BJ (cell line): ENCODE measurements around the gene BCCIP. TPM values are rescaled to one million over a fixed set of nuclear protein-coding genes. Genes with fewer than 3 reads are reported as not detected.

Source experiments
- CTCF ChIA-PET: fragments of 350-600 bp; formaldehyde crosslinking; extraction: SDS; loops from one replicate; lab custom pipeline; 2021; ENCODE audit warnings: antibody characterized with exemption, inconsistent platforms; lab: Yijun Ruan, JAX
- POLR2A ChIA-PET: fragments of 300-600 bp; sonication (Branson Sonifier 250); formaldehyde crosslinking; extraction: SDS; loops from one replicate; lab custom pipeline; 2021; ENCODE audit warnings: antibody characterized with exemption; lab: Charles Lee
- DNase-seq: peaks from one replicate; pipeline ENCODE4 v3.0.0-alpha.2; 2011; ENCODE audit warnings: low read depth
- H3K27me3 ChIP-seq: 2 replicates; pipeline ENCODE4 v1.6.0; 2011; ENCODE audit warnings: low read length; ENCODE audit not compliant: control insufficient read depth, insufficient read depth
- H3K36me3 ChIP-seq: 2 replicates; pipeline ENCODE4 v1.5.1; 2011; ENCODE audit warnings: low read length; ENCODE audit not compliant: control insufficient read depth, insufficient read depth
- H3K4me3 ChIP-seq: 2 replicates; pipeline ENCODE4 v1.5.1; 2011; ENCODE audit warnings: low read depth, mild to moderate bottlenecking, control low read depth, low read length
- polyA plus RNA-seq: library from polyadenylated mRNA; depleted of rRNA; stranded (reverse); fragments of >200 nt; gene quantifications from 2 replicates; pipeline ENCODE4 v1.2.3, GENCODE V29; 2011
- TF ChIP-seq, protein P1 (sequence below): IDR thresholded peaks from 2 replicates; pipeline ENCODE4 v1.5.1; 2011; ENCODE audit warnings: low read depth, mild to moderate bottlenecking, control low read depth, inconsistent platforms, low read length, moderate library complexity; ENCODE audit not compliant: insufficient read depth

Gene BCCIP
- polyA plus RNA-seq, 1 experiment: 13.2 TPM

DNA sequence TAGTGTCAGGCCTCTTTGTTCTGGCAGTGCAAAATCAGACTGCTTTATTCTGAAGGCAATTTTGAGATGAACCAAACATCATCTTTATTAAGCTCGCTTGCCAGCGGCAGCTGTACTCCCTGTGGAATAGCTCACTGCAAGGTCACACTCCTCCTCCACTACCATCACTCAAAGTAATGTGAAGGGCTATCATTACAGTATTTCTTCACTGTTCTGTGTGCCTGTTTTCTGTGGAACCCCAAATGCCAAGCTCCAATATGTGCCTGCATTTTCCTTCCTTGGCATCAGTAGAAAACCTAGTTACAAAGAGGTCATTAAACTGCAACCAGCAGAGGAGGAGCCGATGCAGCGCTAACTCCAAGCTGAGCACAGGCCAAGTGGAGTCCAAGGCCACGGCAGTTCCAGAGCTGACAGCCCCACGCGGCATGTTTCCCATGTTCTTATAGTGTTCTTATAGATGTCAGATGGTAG lies 21.4 kb downstream of the BCCIP start:
- TF ChIP-seq, protein P1, sequence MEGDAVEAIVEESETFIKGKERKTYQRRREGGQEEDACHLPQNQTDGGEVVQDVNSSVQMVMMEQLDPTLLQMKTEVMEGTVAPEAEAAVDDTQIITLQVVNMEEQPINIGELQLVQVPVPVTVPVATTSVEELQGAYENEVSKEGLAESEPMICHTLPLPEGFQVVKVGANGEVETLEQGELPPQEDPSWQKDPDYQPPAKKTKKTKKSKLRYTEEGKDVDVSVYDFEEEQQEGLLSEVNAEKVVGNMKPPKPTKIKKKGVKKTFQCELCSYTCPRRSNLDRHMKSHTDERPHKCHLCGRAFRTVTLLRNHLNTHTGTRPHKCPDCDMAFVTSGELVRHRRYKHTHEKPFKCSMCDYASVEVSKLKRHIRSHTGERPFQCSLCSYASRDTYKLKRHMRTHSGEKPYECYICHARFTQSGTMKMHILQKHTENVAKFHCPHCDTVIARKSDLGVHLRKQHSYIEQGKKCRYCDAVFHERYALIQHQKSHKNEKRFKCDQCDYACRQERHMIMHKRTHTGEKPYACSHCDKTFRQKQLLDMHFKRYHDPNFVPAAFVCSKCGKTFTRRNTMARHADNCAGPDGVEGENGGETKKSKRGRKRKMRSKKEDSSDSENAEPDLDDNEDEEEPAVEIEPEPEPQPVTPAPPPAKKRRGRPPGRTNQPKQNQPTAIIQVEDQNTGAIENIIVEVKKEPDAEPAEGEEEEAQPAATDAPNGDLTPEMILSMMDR: no peak
- ChIA-PET CTCF (interaction anchor here (0.9 kb wide), 1 partner anchor 21 kb away, joined by 3 read pairs; no protein-coding TSS in a partner anchor), POLR2A (no interaction called here)
- Histone ChIP-seq H3K27me3 (no peaks in the 10 kb centered on the region), H3K4me3 (no peak overlapping the region), H3K36me3 (peaks cover 17% of the 10 kb centered on the region)
- no peak for DNase-seq

DNA sequence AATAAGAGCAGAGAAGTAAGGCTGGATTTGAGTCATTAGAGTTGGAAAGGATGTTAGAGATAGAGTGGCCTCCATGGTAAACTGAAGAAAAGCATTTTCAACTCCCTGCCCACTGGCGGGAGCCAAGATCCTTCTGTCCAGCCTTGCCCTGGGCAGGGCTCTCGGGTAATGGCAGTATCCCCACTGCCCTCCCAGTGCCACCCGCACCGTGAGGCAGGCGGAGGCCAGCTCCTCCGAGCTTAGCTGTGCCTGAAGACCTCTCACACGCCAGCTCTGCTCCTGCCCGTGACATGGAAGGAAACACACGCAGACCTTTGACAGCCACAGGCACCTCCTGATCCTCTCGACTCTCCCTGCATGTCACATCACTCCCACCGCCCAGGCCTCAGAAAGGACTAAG lies 22.3 kb downstream of the BCCIP start:
- Histone ChIP-seq H3K27me3 (no peaks in the 10 kb centered on the region), H3K36me3 (peaks cover 13% of the 10 kb centered on the region), H3K4me3 (no peak overlapping the region)
- no peak for DNase-seq
- CTCF ChIA-PET: no interaction called here
- POLR2A ChIA-PET: no interaction called here
- TF ChIP-seq, protein P1: no peak

DNA sequence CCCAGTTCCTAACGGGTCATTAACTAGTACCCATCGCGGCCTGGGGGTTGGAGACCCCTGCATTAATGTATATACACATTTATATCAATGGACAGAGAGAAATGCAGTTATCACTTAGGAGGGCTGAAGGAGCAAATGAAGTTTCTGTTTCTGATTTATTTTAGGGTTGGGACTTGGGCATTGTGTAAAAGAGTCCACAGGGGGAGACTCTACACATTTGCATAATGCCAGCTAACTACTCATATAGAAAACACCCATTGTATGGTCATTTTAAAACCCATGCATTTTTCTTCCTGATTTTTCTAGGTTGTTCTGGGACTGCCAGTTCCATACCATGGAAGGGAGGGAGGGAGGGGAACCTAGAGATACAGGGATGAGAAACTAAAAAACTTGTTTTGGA lies 23.5 kb downstream of the BCCIP start:
- DNase-seq: no peak
- no peak overlapping the region for H3K4me3 ChIP-seq
- CTCF ChIA-PET: interaction anchor here (0.6 kb wide), 1 partner anchor 1113 kb away, joined by 3 read pairs; no protein-coding TSS in a partner anchor
- TF ChIP-seq, protein P1: no peak
- POLR2A ChIA-PET: no interaction called here
- peaks cover 13% of the 10 kb centered on the region for H3K36me3 ChIP-seq
- no peaks in the 10 kb centered on the region for H3K27me3 ChIP-seq

DNA sequence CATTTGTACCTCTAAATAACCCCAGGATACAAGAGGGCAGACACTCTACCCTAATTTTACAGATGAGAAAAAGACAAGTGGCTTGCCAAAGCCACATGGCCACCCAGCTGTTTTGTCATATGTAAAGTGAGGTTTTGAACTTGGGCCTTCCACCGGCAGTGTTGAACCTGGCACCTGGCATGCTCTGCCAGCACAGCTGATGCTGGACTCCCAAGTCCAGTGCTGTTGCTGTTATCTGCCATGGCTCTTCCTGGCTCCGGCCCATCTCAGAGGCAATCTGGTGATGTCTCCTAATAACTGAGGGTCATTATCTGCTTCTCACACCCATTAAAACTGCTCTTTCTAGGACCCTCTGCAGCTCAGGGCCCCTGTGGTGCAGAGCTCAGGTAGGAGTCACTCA lies 25.0 kb downstream of the BCCIP start:
- TF ChIP-seq, protein P1: no peak
- no peak for DNase-seq
- Histone ChIP-seq H3K27me3 (no peaks in the 10 kb centered on the region), H3K4me3 (no peak overlapping the region), H3K36me3 (peaks cover 13% of the 10 kb centered on the region)
- ChIA-PET CTCF (no interaction called here), POLR2A (no interaction called here)

DNA sequence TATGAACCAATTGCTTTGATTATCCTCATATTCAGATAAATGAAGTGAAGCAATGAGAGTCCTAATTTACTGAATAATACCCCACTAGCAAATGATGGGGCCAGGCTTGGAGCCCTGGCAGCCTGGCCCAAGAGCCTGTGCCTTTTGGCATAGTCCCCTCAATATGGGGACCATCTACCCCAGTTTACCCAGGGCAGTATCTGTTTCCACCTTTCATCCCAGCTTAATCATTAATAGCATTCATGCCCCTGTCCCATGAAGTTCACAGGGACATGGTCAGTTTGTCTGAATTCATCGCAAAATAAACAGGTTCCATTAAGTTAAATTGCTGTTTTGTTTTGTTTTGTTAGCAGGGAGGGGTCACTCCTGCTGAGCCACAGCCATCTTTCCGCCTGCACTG lies 25.5 kb downstream of the BCCIP start:
- TF ChIP-seq, protein P1: no peak
- ChIA-PET POLR2A (no interaction called here), CTCF (no interaction called here)
- DNase-seq: no peak
- peaks cover 13% of the 10 kb centered on the region for H3K36me3 ChIP-seq
- H3K4me3 ChIP-seq: no peak overlapping the region
- no peaks in the 10 kb centered on the region for H3K27me3 ChIP-seq
